ENCODE results near the gene CFAP100.

The CFAP100 gene

DNA sequence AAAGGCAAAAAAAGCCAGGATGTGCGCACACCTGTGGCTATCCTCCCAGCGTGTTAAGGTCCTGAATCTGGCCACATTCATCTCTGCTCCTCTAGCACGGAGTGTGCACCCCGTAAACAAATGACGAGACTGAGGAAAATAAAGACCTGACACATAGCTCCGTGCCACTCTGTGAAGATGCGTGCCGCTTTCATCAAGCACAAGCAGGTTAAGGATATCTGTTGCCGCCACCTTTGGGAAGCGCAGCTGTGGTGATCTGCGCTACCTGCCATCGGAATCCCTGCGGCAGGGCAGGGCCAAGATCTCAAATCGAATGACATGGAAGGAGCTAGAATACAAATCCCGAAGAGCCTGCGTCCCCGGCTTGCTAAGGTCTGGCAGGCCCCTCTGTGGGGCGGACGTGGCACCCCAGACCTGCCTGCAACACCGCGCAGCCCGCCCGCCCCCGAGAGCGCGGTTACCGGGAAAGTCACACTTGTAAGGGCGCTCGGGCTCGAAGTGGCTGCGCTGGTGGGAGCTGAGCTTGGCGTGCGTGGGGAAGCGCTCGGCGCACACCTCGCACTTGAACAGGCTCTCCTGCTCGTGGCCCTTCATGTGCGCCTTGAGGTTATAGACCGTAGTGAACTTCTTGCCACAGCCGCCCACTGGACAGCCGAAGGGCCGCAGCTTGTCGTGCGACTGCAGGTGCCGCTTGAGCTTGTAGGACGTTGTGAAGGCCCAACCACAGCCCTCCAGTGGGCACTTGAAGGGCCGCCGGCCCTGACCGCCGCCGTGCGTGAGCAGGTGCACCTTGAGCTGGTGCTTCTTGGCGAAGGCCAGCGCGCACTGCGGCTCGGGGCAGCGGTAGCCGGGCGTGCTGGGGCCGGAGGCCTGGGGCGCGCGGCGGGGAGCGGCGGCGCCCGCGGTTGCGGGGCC, 80.0 kb downstream of the CFAP100 start:
- TF ChIP-seq, protein P1, sequence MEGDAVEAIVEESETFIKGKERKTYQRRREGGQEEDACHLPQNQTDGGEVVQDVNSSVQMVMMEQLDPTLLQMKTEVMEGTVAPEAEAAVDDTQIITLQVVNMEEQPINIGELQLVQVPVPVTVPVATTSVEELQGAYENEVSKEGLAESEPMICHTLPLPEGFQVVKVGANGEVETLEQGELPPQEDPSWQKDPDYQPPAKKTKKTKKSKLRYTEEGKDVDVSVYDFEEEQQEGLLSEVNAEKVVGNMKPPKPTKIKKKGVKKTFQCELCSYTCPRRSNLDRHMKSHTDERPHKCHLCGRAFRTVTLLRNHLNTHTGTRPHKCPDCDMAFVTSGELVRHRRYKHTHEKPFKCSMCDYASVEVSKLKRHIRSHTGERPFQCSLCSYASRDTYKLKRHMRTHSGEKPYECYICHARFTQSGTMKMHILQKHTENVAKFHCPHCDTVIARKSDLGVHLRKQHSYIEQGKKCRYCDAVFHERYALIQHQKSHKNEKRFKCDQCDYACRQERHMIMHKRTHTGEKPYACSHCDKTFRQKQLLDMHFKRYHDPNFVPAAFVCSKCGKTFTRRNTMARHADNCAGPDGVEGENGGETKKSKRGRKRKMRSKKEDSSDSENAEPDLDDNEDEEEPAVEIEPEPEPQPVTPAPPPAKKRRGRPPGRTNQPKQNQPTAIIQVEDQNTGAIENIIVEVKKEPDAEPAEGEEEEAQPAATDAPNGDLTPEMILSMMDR (conservative IDR thresholded peaks at IDR 0.05; ENCODE audit: low read depth), result no peak
- peak overlapping the region; percentile 93 for H3K27ac ChIP-seq
- ChIA-PET POLR2A (ENCODE audit: low non-redundant PET) (interaction anchor here (0.8 kb wide), 1 partner anchor 436 kb away, joined by 3 read pairs; no protein-coding TSS in a partner anchor), CTCF (interaction anchor here (0.6 to 0.8 kb wide), 3 partner anchors 207 to 1508 kb away, joined by 3 to 4 read pairs (median 4); no protein-coding TSS in a partner anchor)
- DNase-seq (ENCODE audit: low spot score), result no peak

DNA sequence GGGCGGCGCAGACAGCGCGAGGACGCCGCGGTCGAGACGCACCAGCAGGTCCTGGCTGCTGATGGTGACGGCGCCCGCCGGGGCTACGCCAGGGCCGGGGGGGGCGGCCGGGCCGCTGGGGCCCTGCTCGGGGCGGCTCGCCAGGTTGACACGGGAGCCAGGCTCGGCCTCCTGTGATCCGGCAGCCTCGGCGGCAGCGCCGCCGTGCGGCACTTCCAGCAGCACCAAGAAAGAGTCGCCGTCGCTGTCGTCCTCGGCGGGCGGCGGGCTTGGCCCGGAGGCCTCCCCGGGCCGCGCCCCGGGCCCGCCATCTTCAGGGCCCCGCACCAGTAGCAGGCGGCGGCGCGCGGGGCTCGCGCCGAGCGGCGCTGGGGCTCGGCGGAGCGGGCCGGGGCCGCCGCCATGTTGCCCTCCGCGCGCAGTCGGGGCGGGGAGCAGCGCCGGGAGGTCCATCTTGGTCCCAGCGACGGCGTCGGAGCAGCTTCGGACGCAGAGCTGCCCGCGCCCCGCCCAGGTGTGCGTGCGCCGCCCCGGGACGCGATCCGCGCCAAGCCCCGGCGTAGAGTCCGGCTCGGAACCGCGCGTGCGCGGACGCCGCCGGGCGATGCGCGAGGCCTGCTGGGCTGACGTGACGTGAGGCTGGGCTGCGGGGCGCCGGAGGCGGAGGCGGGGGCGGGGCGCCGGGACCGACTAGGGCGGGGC, 80.9 kb downstream of the CFAP100 start, which contains the start of gene ZXDC:
Gene ZXDC (minus strand): TSS at position 479 of the 702 bp plus-strand sequence. CDS start 26 bp downstream, at position 453.
- CTCF ChIA-PET, result interaction anchor here (0.6 to 0.8 kb wide), 3 partner anchors 46 to 967 kb away, joined by 3 to 4 read pairs (median 3); no protein-coding TSS in a partner anchor
- POLR2A ChIA-PET (ENCODE audit: low non-redundant PET), result interaction anchor here (0.6 to 0.8 kb wide), 2 partner anchors 255 to 436 kb away, joined by 3 to 4 read pairs; no protein-coding TSS in a partner anchor
- H3K27ac ChIP-seq, result peak within 1 kb of the TSS; percentile 93
- TF ChIP-seq, protein P1 (conservative IDR thresholded peaks at IDR 0.05; ENCODE audit: low read depth), result peak; percentile 70
- peak; percentile 98 for DNase-seq (ENCODE audit: low spot score)

DNA sequence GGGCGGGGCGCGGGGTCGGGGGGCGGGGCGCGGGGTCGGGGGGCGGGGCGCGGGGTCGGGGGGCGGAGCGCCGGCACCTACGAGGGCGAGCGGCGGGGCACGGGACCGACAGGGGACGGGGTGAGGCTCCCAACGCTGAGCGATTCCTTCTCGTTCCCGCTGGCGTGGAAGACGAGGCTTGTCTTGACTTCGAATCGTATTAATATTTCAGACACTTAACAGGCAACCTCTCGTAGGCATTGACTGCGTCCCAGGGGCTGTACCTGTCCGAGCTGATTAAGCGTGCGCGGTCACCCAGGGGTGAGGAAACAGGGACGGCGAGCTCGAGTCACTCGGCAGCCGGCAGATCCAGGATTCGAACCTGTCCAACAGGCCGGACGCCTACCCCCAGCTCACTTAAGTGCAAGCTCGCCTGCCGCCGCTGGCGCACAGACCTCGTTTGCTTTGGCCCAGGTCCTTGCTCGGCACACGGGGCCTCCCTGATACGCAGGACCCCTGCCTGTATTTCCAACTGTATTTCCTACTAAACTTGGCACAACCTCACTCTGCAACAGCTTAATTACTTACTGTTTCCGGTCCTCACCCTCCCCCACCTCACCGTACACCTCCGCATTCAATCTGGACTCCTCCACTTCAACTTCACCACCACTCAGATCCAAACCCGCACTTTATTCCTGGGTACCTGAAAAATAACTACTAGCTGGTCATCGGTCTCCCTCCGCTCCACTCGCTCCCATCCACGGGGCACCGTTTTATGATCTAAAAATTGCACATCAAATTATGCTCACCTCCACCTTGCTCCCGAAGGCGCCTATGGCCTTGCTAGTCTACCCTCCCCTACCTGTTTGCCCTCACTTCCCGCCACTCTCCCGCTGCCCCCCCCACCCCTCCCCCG, 81.7 kb downstream of the CFAP100 start:
- ChIA-PET CTCF (interaction anchor here (0.5 to 0.6 kb wide), 2 partner anchors 47 to 1229 kb away, joined by 3 read pairs; no protein-coding TSS in a partner anchor), POLR2A (ENCODE audit: low non-redundant PET) (interaction anchor here (0.6 kb wide), 1 partner anchor 254 kb away, joined by 4 read pairs; no protein-coding TSS in a partner anchor)
- no peak for DNase-seq (ENCODE audit: low spot score)
- TF ChIP-seq, protein P1 (conservative IDR thresholded peaks at IDR 0.05; ENCODE audit: low read depth), result no peak
- peak overlapping the region; percentile 93 for H3K27ac ChIP-seq

DNA sequence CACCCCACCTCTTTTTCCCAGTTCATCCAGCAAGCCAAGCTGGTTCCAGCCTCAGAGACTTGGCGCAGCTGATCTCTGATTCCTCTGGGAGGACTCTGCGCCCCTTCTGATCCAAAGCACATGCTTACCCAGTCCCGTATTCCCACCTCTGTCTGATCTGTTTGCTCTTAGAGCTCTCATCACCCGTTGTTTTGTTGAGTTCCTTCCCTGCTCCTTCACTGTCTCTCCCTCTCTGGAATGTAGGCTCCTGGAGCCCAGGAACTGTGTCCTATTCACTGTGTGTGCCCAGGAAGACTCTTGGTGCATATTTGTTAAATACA, 82.3 kb downstream of the CFAP100 start:
- ChIA-PET CTCF (no interaction called here), POLR2A (ENCODE audit: low non-redundant PET) (no interaction called here)
- no peak for DNase-seq (ENCODE audit: low spot score)
- H3K27ac ChIP-seq, result peak overlapping the region; percentile 93
- TF ChIP-seq, protein P1 (conservative IDR thresholded peaks at IDR 0.05; ENCODE audit: low read depth), result no peak

DNA sequence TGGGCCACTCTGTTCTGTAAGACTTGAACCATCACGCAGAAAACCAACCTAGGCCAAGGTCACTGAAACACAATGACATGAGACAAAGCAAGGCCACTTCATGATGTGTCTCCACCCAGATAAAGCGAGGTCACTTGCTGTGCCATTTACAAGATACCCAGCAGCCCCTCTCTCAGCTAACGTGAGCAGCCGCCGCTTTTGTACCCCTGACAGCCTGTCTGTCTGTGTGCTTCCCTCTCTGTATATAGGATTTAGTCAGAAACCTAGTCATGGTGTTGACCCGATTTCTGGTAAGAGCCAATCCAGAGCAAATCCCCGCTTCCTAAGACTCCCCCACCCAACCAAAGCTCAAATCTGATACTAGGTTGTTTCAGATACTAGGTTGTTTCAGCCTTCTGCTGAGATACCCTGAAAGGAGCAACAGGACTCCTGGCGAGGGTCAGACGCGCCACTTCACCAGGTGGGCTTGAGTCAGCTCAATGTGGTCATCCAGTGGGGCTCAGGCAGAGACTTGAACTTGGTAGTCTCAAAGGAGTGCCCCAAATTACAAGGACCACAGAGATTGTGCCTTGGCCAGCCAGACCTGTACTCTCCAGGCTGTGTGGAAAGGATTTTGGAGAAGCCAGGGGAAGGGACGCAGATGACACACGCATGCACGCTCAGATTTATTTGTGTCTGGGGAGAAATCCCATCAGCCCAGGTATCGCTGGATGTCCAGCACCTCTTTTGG, 84.0 kb downstream of the CFAP100 start:
- no peak for DNase-seq (ENCODE audit: low spot score)
- TF ChIP-seq, protein P1 (conservative IDR thresholded peaks at IDR 0.05; ENCODE audit: low read depth), result no peak
- CTCF ChIA-PET, result no interaction called here
- POLR2A ChIA-PET (ENCODE audit: low non-redundant PET), result no interaction called here
- H3K27ac ChIP-seq, result no peak overlapping the region

All from RWPE1 (cell line).